Measurements from ENCODE around the gene PMM1. TPM values are rescaled to one million over a fixed set of nuclear protein-coding genes. Genes with fewer than 3 reads are reported as not detected.
"Not testable (repeated sequence)": the region's sequence is repeated elsewhere in the genome, so short reads cannot be mapped to it uniquely, and the experiment has no call there.

Gene PMM1
- total RNA-seq, 4 donors from 2014 or later, result 37.4 to 54.2 (median 39.3) TPM

GRCh38 chr22:41573677-41574076 lies 16.0 kb downstream of the PMM1 start:
- Histone ChIP-seq H3K9me3 (no peaks in the 10 kb centered on the region), H3K27ac (replicated peaks in 1 of 4) (no peak overlapping the region), H3K27me3 (no peaks in the 10 kb centered on the region), H3K36me3 (peaks cover 0 to 50% (median 34%) of the 10 kb centered on the region in 4 donors), H3K4me3 (no peak overlapping the region), H3K4me1 (peaks cover 13 to 23% (median 16%) of the 10 kb centered on the region in 4 donors)
- intact Hi-C loops (cut with DNase I), result no loop called here
- WGBS, result 86% methylated on average over 10 of the region's 11 CpGs
- DNase-seq (ENCODE audit: extremely low spot score), result no peak
- no peak for TF ChIP-seq POLR2A (IDR thresholded peaks at IDR 0.05; ENCODE audit: low read depth)
- TF ChIP-seq CTCF (IDR thresholded peaks at IDR 0.05), result no peak
- no peak for TF ChIP-seq EP300 (IDR thresholded peaks at IDR 0.05)
- no peak for TF ChIP-seq POLR2AphosphoS5 (IDR thresholded peaks at IDR 0.05)

- intact Hi-C loops (cut with DNase I); DNase-seq (ENCODE audit: extremely low spot score); H3K4me3 ChIP-seq; H3K27me3 ChIP-seq; H3K27ac ChIP-seq (replicated peaks in 1 of 4); H3K9me3 ChIP-seq: not testable (repeated sequence)
- 98% methylated on average over 3 of the region's 3 CpGs for WGBS
- peaks cover 0 to 40% (median 20%) of the 10 kb centered on the region in 4 donors for H3K36me3 ChIP-seq
- H3K4me1 ChIP-seq, result peaks cover 13 to 25% (median 19%) of the 10 kb centered on the region in 4 donors
Measured at GRCh38 chr22:41572305-41572704, 17.3 kb downstream of the PMM1 start.

- Histone ChIP-seq H3K9me3 (no peaks in the 10 kb centered on the region), H3K27ac (replicated peaks in 1 of 4) (no peak overlapping the region), H3K36me3 (peaks cover 0 to 35% (median 15%) of the 10 kb centered on the region in 4 donors), H3K27me3 (no peaks in the 10 kb centered on the region), H3K4me3 (no peak overlapping the region), H3K4me1 (peaks cover 15 to 29% (median 24%) of the 10 kb centered on the region in 4 donors)
- no peak for DNase-seq (ENCODE audit: extremely low spot score)
- intact Hi-C loops (cut with DNase I), result no loop called here
- TF ChIP-seq EP300 (IDR thresholded peaks at IDR 0.05), result no peak
- no peak for TF ChIP-seq POLR2AphosphoS5 (IDR thresholded peaks at IDR 0.05)
- TF ChIP-seq CTCF (IDR thresholded peaks at IDR 0.05), result no peak
- TF ChIP-seq POLR2A (IDR thresholded peaks at IDR 0.05; ENCODE audit: low read depth), result no peak
- 94% methylated on average over 6 of the region's 14 CpGs for WGBS
Measured at GRCh38 chr22:41571786-41572185, 17.9 kb downstream of the PMM1 start.

- WGBS, result 89% methylated on average over 2 of the region's 3 CpGs
- TF ChIP-seq POLR2AphosphoS5 (IDR thresholded peaks at IDR 0.05), result no peak
- TF ChIP-seq POLR2A (IDR thresholded peaks at IDR 0.05; ENCODE audit: low read depth), result no peak
- TF ChIP-seq EP300 (IDR thresholded peaks at IDR 0.05), result no peak
- no peak for TF ChIP-seq CTCF (IDR thresholded peaks at IDR 0.05)
- Histone ChIP-seq H3K27ac (replicated peaks in 1 of 4) (no peak overlapping the region), H3K4me1 (peaks cover 24 to 35% (median 31%) of the 10 kb centered on the region in 4 donors), H3K27me3 (no peaks in the 10 kb centered on the region), H3K36me3 (peaks cover 0 to 29% (median under 1%) of the 10 kb centered on the region in 4 donors), H3K9me3 (no peaks in the 10 kb centered on the region), H3K4me3 (no peak overlapping the region)
- no peak for DNase-seq (ENCODE audit: extremely low spot score)
- intact Hi-C loops (cut with DNase I), result no loop called here
Measured at GRCh38 chr22:41570221-41570620, 19.4 kb downstream of the PMM1 start.

- no peak overlapping the region for H3K27ac ChIP-seq (replicated peaks in 1 of 4)
- DNase-seq (ENCODE audit: extremely low spot score), result no peak
Measured at GRCh38 chr22:41568811-41569210, 20.8 kb downstream of the PMM1 start.

More at GRCh38 chr22:41568811-41569210, 20.8 kb downstream of the PMM1 start:
- TF ChIP-seq CTCF (IDR thresholded peaks at IDR 0.05) (no peak), EP300 (IDR thresholded peaks at IDR 0.05) (no peak), POLR2A (IDR thresholded peaks at IDR 0.05; ENCODE audit: low read depth) (no peak), POLR2AphosphoS5 (IDR thresholded peaks at IDR 0.05) (no peak)
- 92% methylated on average over 4 of the region's 7 CpGs for WGBS
- intact Hi-C loops (cut with DNase I), result no loop called here
- Histone ChIP-seq H3K27me3 (no peaks in the 10 kb centered on the region), H3K36me3 (peaks cover 0 to 25% (median 0%) of the 10 kb centered on the region in 4 donors), H3K9me3 (no peaks in the 10 kb centered on the region), H3K4me3 (no peak overlapping the region), H3K4me1 (peaks cover 22 to 30% (median 29%) of the 10 kb centered on the region in 4 donors)

Measured in esophagus muscularis mucosa (tissue), 4 donors.